HG03469 (cell line): ENCODE results near the gene RNU6-9.

Source experiments
- ATAC-seq: cut with Tn5 transposase; IDR thresholded peaks from one replicate; pipeline ENCODE4 v1.9.1; 2021; ENCODE audit warnings: mild to moderate bottlenecking, moderate library complexity, moderate number of reproducible peaks; ENCODE audit not compliant: unreplicated experiment

The RNU6-9 gene

DNA sequence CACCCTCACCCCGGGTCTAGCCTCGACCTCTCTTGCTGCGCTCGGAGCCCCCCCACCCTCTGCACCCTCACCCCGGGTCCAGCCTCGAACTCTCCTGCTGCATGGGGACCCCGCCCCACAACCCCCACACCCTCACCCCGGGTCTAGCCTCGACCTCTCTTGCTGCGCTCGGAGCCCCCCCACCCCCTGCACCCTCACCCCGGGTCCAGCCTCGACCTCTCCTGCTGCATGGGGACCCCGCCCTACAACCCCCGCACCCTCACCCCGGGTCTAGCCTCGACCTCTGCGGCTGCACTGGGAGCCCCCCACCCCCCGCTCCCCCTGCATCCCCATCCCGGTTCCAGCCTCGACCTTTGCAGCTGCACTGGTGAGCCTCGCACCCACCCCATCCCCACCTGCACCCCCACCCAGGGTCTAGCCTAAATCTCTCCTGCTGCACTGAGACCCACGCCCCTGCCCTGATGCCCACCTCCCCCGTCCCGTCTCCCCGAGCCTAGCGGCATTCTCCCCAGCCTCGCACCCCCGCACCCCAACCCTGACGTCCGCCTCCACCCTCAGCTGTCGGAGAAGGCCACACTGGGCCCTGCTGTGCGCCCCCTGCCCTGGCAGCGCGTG is 32.0 kb upstream of the RNU6-9 start:
- no peak for ATAC-seq

GRCh38 chr19:861756-862580 is 31.3 kb upstream of the RNU6-9 start:
- ATAC-seq, result no peak

GRCh38 chr19:862581-863314 is 30.5 kb upstream of the RNU6-9 start:
- no peak for ATAC-seq

GRCh38 chr19:863315-863620 is 30.0 kb upstream of the RNU6-9 start:
- no peak for ATAC-seq

- no peak for ATAC-seq
These were observed 26.4 kb upstream of the RNU6-9 start for GRCh38 chr19:866769-867300.

DNA sequence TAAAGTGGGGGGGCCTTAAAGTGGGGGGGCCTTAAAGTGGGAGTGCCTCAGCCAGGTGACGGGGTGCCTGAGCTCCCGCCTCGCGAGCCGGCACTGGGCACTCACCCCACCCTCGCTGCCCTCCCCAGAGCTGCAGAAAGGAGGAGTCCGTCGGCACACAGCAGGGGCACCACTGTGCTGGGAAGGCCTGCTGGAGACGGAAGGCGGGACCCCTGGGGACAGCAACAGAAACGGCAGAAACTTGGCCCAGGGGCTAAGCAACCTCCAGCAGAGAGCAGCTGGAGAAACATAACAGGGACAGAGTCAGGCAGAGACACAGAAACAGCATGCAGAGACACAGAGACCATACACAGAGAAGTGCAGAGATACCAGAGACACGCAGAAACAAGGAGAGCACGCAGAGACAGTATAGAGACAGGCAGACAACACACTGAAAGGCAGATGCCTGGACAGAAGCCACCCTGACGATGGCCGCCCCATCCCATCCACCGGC is 25.9 kb upstream of the RNU6-9 start:
- no peak for ATAC-seq

DNA sequence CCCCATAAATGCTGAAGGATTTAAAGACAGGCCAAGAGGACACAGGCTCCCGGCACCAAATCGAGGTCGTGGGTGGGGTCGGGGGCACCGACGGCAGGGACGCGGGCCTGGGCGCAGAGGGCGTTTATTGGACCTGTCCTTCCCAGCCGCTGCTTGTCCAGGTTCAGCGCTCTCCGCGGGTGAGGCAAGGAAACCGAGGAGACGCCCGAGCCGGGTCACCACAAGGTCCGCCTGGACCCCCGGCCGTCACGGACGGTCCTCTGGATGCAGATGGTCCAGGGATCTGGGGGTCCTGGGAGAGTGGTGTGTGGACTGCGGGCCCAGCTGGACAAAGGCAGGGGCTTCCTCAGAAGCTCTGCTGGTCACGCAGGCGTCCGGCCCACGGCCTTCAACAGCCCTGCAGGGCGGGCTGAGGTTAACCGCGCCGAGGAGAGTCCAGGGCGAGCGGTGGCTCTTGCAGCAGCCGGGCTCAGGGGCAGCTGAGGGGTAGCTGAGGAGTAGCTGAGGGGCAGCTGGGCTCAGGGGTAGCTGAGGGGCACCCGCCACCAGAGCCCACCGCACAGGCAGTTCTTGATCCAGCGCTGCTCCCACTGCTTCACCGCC is 25.3 kb upstream of the RNU6-9 start:
- ATAC-seq, result no peak

DNA sequence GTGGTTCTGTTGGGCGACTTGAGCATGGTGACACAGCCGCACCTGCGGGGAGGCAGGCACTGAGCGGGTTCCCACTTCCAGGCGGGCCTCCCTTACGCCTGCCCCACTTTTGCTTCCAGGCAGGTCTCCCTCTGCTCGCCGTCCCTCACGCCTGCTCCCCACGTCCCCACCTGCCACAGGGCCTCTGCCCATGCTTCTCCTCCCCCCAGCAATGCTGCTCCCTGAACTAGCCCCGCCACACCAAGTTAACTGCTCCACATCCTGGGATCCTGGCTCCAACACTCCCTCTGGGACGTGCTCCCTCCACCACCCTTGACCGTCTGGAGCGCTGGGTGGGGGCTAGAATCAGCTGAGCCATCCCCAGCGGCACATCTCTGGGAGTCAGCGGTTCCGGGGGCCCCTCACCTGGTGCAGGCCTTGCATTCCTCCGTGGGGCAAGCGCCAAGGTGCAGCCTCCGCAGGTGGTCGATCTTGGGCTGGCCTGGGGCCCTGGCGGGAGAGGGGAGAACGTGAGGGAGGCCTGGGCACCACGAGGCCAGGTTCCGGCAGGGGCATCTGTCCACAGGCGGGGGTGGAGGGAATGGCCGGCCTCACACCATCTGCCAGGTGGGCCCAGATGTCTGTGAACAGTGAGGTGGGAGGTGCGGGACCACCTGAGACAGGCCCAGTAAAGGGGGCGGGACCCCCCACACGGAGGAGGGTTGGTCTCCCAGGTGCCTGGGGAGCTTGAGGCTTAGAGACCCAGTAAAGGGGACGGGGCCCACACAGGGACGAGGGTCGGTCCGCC is 24.6 kb upstream of the RNU6-9 start:
- no peak for ATAC-seq

DNA sequence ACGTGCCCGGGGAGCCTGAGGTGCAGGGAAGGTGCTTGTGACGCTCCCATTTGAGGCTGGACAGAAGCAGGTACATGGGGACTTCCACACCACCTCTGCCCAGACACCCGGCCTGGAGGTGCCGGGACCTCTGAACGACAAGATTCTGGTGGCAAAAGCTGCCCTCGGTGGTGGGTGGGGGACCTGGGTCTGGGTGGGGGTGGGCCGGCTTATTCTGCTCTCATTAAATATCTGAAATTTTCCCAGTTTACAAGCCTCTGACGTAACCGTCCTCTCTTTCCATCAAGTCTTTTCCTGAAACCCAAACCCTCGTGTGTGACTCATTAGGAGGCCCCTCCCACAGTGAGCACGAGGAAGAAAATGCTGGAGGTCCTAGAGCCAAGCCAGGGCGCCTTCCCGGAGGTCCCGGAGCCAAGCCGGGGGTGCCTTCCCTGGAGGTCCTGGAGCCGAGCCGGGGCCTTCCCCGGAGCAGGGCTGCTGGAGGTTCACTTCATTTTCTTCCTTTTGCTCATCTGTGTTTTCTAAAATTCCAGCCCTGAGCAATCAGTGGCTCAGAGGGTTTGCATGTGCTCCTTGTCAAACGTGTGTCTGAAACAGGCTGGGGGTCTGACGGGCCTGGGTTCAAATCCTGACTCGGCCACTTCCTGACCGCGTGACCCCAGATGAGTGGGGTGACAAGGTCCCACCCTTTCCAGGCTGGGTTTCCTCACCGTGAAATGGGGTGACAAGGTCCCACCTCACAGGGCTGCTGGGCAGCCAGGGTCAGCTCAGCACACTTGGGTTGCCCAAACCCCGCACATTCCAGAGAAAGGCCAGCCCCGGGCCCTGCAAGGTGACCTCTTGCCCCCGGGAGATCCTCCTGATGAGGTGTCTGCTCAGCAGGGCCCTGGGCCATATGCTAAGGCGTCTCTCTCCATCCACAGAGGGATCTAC is 23.8 kb upstream of the RNU6-9 start:
- no peak for ATAC-seq

DNA sequence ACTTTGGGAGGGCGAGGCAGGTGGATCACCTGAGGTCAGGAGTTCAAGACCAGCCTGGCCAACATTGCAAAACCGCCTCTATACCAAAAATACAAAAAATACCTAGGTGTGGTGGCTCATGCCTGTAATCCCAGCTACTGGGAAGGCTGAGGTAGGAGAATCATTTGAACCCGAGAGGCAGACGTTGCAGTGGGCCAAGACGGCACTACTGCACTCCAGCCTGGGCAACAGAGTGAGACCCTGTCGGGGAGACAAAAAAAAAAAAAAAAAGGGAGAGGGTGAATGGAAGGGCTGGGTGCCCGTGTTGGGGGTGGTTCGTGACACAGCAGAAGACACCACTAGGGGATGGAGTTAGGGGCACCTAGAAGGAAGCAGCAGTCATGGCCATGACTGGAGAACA is 23.0 kb upstream of the RNU6-9 start:
- ATAC-seq, result no peak

- no peak for ATAC-seq
These were observed 22.3 kb upstream of the RNU6-9 start for GRCh38 chr19:870963-871401.

GRCh38 chr19:871446-872265 is 21.6 kb upstream of the RNU6-9 start:
- ATAC-seq, result no peak

DNA sequence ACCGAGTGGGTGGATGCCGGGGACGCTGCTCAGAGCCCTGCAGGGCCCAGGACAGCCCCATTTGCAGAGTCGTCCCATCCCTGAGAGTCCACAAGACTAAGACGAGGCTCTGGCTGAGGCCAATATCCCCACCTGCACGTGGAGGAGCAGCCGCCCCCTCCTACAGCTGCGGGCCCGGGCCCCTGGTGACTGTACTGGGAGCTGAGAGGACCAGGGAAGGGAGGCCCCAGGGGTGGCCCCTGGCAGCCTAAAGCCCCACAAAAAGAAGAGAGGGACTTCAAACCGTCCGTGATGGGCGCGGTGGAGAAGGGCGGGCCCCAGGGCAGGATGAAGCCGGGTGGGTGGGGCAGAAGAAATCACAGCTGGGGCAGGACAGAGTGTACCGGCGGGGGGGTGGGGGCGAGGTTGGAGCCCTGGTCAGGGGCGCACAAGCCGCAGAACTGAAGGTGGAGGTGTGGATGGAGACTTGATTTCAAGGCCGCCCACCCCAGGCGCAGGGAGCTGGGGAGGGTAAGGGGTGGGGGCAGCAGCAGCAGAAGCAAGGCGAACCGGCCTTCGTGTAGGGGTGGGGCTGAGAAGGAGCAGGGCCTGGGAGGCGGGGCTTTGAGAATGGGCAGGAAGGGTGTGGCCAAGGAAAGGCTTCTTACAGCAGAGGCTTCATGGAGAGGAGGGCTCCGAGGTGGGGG is 20.9 kb upstream of the RNU6-9 start:
- no peak for ATAC-seq

- ATAC-seq, result no peak
These were observed 20.2 kb upstream of the RNU6-9 start for GRCh38 chr19:873084-873483.

DNA sequence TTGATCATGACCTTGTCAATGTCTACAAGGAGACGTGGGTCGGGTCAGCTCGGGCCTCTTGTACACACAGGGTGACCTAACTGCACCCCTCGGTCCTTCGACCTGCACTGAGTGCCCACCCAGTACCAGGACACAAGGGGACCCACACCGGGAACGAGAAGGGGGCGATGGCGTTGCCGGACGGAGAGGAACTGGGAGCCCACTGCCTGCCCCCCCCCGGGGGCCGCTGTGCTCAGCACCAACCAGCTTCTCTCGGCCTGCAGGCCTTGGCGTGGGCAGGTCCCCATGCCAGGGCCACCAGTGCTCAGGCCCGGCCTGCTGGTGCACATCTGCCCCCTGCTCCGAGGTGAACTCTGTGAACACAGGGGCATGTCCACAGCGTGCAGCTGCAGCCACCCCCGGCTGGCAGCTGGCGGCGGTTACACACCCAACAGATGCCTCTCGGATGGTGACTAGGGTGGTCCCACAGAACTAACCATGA is 19.7 kb upstream of the RNU6-9 start:
- no peak for ATAC-seq

DNA sequence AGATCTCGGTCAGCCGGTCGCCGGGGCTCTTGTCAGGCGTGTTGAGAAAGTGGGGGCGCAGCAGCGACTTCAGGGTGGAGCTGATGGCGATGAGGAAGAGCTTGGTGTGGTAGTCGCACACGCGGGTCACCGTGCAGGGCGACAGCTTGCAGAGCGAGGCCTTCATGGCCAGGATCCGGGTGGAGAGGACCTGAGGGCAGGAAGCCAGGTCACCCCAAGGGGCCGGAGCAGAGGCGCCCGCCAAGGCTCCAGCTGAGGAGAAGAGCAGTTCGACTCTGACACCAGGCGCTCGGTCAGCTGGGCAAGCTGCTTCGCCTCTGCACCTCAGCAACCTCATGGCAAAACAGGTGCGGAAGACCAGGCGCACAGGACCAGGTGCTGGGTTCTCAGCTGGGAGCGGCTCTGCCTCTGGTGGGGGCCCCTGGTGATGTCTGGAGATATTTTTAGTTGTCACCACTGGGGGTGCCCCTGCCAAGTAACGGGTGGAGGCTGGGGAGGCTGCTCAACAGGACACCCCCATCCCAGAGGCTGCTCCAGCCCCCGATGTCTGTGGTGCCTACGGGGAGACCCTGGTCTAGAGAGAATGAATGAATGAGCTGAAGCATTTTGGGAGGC is 17.9 kb upstream of the RNU6-9 start:
- no peak for ATAC-seq

DNA sequence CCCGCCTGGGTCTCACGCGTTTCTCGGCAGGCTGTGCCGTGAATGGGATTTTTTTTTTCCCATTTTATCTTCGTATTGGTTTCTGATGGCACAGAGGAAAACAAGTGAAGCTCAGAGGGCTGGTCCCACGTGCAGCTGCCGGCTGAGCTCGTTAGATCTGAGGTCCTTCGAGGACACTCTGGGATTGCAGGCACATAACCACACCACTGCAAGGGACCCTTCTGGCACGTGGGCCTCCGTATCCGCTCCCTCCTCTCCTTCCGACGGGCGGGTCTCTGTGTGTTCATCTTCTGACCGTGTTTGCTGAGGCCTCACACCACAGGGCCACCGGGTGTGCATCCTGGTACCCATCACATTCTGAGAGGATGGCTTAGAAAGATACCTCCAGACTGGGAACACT is 17.2 kb upstream of the RNU6-9 start:
- no peak for ATAC-seq
